HG03342 (cell line): Measurements from ENCODE around the gene KCNH3.
"Not testable (repeated sequence)": the region's sequence is repeated elsewhere in the genome, so short reads cannot be mapped to it uniquely, and the experiment has no call there.

Experiments used
- ATAC-seq: cut with Tn5 transposase; IDR thresholded peaks from one replicate; pipeline ENCODE4 v1.9.1; 2021; ENCODE audit warnings: mild to moderate bottlenecking, moderate library complexity; ENCODE audit not compliant: unreplicated experiment

KCNH3 gene

DNA sequence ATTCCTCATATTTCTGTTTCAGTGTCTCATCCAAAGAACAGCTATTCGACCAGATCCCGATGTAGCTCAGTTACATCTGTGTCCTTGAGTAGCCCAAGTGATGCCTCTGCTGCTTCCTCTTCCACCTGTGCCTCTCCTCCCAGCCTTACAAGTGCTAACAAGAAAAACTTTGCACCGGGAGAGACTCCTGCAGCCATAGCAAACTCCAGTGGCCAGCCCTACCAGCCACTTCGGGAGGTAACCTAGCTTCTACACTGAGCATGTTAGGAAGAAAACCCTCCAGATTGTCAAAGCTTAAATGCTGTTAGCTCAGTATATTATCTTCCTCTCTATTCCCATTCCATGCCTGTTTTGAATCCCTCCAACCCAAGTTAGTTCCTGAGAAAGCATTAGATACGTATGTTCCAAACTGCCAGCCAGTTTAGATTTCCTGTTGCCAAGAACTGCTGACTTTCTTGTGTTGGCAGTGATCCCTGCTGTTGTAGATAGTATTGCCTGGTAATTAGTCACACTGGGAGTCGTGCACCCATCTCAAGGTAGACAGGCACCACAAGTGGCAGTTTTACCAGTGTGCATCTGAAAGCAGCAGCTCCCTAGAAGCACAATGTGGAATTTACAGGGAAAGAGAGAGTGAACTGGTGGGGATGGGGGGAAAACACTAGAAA lies 14.0 kb upstream of the KCNH3 start:
- no peak for ATAC-seq

GRCh38 chr12:49525942-49526341 lies 12.9 kb upstream of the KCNH3 start:
- ATAC-seq: no peak

GRCh38 chr12:49527361-49528130 lies 11.3 kb upstream of the KCNH3 start:
- ATAC-seq: no peak

- ATAC-seq: no peak
These were observed 9.4 kb upstream of the KCNH3 start for GRCh38 chr12:49529414-49529813.

GRCh38 chr12:49531745-49532144 lies 7.1 kb upstream of the KCNH3 start:
- ATAC-seq: no peak

- ATAC-seq: no peak
These were observed 5.5 kb upstream of the KCNH3 start for GRCh38 chr12:49533331-49533730.

GRCh38 chr12:49534122-49534521 lies 4.7 kb upstream of the KCNH3 start:
- ATAC-seq: not testable (repeated sequence)

DNA sequence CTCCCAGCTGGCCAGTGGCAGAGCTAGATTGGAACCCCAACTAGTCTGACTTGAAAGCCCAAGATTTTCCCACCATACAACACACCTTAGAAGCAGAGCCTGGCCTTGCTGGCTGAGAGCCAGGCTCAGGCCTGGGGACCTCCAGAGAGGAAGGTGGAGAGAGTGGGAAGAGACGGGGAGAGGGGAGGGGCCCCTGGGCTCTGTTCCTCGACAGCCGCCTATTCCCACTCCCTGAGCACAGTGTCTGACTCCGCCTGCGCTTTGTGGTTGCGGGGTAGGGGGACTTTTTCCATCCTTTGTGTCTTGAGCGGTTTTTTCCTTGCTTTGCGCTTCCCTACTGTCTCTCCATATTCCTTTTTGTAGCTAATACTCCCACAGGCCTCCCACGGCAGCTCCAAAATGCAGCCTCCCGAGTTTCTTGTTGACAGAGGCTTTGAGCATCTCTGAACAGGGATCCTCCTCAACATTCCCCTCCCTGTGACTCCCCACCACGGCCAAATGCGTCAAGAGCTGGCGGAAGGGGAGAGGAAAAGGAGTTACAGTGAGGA lies 4.0 kb upstream of the KCNH3 start:
- no peak for ATAC-seq

DNA sequence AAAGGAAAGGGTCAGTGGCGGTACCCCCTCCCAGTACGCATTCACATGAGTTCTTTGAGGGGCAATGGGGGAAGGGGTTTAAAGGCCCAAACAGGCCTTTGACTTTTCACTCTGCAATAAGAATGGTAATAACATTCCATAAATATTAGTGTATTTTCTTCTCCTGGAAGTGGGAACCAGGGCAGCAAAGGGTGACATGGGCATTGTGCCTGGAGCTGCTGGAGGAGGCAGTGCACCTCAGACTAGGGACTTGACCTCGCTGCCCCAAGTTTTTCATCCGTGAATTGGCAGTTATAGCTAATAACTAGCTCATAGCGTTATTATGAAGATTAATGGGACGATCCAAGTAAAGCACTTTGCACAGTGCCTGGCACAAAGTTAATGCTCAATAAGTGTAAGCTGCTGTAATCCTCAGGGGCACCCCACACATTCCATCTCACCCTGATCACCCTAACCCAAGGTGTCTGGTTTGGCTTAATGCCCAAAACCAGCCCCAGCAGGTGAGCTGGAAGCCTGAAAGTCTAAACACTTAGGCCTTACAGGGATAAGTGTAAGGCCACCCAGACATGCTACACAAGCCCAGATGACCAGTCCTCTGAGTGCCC lies 2.8 kb upstream of the KCNH3 start:
- no peak for ATAC-seq

- no peak for ATAC-seq
These were observed 2.2 kb upstream of the KCNH3 start for GRCh38 chr12:49536526-49537071.

DNA sequence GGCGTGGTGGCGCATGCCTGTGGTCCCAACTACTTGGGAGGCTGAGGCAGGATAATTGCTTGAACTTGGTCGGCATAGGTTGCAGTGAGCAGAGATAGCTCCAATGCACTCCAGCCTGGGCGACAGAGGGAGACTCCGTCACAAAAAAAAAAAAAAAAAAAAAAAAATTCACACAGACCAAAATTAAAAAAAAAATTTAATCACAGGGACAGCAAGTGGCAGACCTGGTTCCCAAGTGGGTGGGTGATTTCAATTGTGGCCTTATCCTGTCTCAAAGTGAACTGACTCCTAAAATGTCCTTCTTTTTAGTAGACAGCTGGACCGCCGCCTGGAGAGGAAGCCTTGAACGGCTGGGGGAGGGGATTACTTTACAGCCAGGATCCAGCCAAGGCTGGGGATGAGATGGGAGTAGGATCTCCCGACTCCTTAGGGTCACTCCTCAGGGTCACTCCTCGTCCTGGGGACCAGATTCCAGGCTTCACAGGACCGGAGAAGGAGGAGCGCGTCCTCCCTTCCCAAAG lies 1.5 kb upstream of the KCNH3 start:
- ATAC-seq: no peak

- ATAC-seq: no peak
These were observed 899 bp upstream of the KCNH3 start for GRCh38 chr12:49537752-49538509.

DNA sequence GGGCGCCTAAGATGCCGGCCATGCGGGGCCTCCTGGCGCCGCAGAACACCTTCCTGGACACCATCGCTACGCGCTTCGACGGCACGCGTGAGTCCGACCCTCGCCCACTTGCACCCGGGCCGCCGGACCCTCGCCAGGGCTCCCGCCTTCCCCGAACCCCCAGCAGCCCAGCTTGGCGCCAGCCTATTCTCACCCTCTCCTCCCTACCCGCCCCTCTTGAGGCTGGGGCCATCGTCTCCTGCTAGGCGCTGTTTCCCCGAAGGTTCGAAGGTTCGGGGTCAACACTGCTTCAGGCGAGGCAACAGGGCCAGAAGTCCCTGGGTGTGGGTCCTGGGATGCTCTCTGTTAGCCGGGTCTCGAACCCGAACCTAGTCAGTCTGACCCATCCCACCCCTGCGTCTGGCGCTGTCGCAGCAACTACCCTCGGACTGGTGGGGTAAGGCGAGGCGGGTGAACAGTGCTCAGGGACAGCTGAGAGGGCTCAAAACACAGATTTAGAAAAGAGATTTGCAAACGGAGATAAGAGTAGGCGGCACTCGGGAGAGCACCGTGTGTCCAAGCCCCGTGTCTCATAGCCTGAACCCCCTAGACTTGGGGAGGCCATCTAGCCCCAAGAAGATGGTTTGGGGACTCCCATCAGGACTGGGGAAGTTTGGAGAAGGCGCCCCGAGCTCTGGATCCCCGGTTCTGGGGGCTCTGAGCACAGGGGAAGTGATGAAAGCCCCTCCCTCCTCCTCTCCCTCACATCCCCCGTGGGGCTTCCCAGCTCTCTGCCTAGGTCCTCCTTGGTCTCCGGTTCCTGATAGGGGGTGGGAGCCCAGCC lies 787 bp downstream of the KCNH3 start:
- no peak for ATAC-seq

GRCh38 chr12:49540229-49541139 lies 1.7 kb downstream of the KCNH3 start:
- ATAC-seq: no peak

DNA sequence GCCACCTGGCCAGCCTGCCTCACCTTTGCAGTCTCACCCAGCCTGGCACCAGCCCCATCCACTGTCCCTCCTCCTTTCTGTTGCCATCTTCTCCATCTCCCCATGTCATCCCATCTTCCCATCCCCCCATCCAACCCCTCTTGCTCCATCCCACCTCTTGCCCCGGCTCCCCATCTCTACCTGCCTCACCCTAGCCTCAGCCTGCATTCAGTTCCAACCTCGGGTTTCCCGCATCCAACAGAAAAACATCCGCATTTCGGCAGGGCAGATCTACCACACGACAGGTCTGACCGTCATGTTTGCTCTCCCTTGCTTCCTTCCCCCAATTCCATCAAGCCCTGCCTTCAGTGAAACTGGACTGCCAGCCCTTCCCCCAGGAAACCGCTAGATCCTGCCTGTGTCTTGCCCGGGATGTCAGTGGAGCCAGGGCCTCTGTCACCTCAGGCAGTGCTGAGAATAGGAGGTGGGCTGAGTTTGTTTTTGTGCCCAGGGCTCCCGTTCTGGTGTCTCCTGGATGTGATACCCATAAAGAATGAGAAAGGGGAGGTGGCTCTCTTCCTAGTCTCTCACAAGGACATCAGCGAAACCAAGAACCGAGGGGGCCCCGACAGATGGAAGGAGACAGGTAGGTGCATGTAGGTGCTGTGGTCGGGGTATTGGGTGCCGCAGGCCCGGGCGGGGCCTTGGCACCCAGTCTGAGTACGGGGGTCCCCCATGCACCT lies 2.5 kb downstream of the KCNH3 start:
- no peak for ATAC-seq

GRCh38 chr12:49541911-49542505 lies 3.2 kb downstream of the KCNH3 start:
- no peak for ATAC-seq

DNA sequence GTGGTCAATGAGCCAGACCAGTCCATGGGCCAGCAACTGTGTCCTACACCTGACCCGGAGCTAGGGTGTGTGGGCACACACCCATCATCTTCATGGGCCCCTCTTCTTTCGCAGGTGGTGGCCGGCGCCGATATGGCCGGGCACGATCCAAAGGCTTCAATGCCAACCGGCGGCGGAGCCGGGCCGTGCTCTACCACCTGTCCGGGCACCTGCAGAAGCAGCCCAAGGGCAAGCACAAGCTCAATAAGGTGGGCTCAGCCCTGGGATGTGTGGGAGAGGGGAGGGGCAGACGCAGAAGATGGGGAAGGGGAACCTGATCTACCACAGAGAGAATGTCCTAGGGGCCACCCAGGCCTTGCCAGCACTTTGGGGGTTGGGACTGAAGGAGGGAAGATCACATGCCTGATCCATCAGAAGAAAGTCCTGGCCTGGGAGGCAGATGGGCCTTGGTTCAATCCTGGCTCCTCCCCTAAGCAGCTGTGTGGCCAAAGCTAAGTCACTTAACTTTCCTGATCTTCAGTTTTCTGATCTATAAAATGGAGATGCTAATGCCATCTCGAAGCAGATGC lies 3.8 kb downstream of the KCNH3 start:
- ATAC-seq: no peak
